Loucy (cell line): ENCODE data around the gene ABCC4.

Experiments
- EZH2phosphoT487 ChIP-seq: fragments of 200-600 bp; IDR thresholded peaks from 2 replicates; pipeline ENCODE4 v1.6.1; 2018; ENCODE audit warnings: antibody characterized with exemption, mild to moderate bottlenecking, moderate library complexity, borderline replicate concordance
- TF ChIP-seq, protein P1 (sequence below): fragments of 200-600 bp; sonication (generic); conservative IDR thresholded peaks from 2 replicates; pipeline ENCODE4 v1.5.1; 2014; ENCODE audit warnings: mild to moderate bottlenecking, antibody characterized with exemption, low read length

DNA sequence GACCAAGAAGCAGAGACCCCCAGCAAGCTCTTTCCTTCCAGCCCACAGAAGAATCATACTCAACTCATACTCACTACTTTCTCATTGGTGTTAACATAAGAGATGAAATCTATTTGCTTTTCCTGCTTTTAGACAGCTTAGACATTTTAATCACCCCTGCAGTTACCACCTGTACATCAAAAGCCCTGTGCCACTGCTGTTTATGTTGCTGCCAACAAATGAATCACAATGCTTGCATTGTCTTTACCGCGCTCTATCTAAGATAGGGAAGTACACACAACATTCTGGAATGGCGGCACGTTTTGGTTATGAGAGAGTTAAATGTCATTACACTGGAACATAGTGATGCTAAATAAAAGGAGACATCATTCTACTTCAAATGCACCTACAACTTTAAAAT, 95.1 kb downstream of the ABCC4 start:
- TF ChIP-seq, protein P1, sequence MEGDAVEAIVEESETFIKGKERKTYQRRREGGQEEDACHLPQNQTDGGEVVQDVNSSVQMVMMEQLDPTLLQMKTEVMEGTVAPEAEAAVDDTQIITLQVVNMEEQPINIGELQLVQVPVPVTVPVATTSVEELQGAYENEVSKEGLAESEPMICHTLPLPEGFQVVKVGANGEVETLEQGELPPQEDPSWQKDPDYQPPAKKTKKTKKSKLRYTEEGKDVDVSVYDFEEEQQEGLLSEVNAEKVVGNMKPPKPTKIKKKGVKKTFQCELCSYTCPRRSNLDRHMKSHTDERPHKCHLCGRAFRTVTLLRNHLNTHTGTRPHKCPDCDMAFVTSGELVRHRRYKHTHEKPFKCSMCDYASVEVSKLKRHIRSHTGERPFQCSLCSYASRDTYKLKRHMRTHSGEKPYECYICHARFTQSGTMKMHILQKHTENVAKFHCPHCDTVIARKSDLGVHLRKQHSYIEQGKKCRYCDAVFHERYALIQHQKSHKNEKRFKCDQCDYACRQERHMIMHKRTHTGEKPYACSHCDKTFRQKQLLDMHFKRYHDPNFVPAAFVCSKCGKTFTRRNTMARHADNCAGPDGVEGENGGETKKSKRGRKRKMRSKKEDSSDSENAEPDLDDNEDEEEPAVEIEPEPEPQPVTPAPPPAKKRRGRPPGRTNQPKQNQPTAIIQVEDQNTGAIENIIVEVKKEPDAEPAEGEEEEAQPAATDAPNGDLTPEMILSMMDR, result no peak
- no peak for TF ChIP-seq EZH2phosphoT487
